Tibial artery (tissue), 4 donors: Measurements from ENCODE around the gene CASZ1.

Source experiments
- DNase-seq, 2 donors: peaks; one replicate each; pipeline ENCODE4 v3.0.0-alpha.2; 2019
- H3K27ac ChIP-seq, 2 donors: fragments of 200-600 bp; sonication (generic) in 1 of 2; 1 replicate in 1 of 2; 2 replicates in 1 of 2; pipeline ENCODE4 v1.5.1; 2018 to 2019; ENCODE audit warnings: mild to moderate bottlenecking in 1 of 2
- H3K27me3 ChIP-seq, 2 donors: fragments of 200-600 bp; sonication (generic) in 1 of 2; one replicate each; pipeline versions ENCODE4 v1.5.1 to v1.6.0; 2016 to 2019
- H3K36me3 ChIP-seq, 3 donors: fragments of 200-600 bp; sonication (generic) in 2 of 3; one replicate each; pipeline ENCODE4 v1.5.1; 2016 to 2019; ENCODE audit warnings: mild to moderate bottlenecking in 2 of 3
- H3K4me1 ChIP-seq, 4 donors: fragments of 200-600 bp; sonication (generic) in 2 of 4; 1 replicate in 3 of 4; 2 replicates in 1 of 4; pipeline ENCODE4 v1.5.1; 2016 to 2019
- H3K4me3 ChIP-seq, 2 donors: fragments of 200-600 bp; sonication (generic) in 1 of 2; 1 replicate in 1 of 2; 2 replicates in 1 of 2; pipeline ENCODE4 v1.5.1; 2018 to 2019; ENCODE audit warnings: mild to moderate bottlenecking in 2 of 2
- H3K9me3 ChIP-seq, 3 donors: fragments of 200-600 bp; sonication (generic) in 1 of 3; one replicate each; pipeline ENCODE4 v1.5.1; 2016 to 2019
- intact Hi-C: fragments of 100-400 bp; cut with DNase I; formaldehyde crosslinking; loops from one replicate; pipeline ENCODE4 v1.15.0; 2023; ENCODE audit warnings: low total_unique reads
- TF ChIP-seq, protein P1 (sequence below), 2 experiments: fragments of 200-600 bp in 1 of 2; fragments of 450-650 bp in 1 of 2; IDR thresholded peaks; one replicate each; pipeline ENCODE4 v1.5.1; 2017 to 2019; ENCODE audit warnings: antibody characterized with exemption in 2 of 2, mild to moderate bottlenecking in 1 of 2, moderate library complexity in 1 of 2

Gene CASZ1

DNA sequence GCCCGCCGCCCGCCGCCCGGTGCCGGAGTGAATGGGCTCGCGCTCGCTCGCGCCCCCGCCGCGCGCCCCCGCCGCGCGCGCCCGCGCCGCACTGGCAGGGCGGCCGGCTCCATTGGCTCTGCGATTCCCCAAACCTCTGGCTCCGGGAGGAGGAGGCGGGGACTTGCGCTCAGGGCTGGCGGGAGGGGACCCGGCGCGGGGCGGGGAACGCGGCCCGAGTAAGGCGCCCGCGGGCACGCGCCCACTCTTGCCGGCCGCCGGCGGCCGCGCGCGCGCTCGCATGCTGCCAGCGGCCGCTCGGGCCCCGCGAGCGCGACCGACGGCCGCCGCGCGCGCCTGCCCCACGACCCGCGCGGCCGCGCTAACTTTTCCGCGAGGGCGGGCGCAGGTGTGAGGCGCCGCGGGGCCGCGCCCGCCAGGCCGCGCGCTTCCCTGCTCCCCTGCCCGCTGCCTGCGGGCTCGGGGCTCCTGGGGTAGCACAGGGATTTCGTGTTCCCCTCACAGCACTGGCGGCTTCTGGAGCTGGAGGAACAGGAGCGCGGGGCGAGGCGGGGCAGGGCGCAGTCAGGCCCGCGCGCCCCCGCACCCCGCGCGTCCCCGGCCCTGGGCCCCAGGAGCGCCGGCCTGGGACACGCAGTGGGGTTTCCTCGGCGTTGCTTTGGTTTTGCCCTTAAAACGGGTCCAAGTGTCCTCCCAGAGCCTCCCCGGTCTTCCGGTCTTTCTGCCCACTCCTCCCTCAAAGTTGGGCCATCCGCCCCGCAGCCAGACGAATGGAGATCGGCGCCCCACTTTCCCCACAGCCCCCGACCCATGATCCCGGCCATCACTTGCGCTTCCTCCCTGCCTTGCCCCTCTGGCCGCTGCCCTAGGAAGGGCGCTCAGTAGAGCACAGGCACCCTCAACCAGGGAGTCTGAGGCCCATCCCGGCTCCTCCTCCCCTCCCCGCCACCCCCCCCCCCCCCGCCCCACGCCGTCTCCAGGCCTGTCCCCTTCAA lies 101.5 kb downstream of the CASZ1 start:
- Histone ChIP-seq H3K9me3 (no peaks in the 10 kb centered on the region), H3K27ac (peak overlapping the region; percentile 80 to 87), H3K36me3 (no peaks in the 10 kb centered on the region), H3K27me3 (no peaks in the 10 kb centered on the region), H3K4me1 (peaks cover 0 to 56% (median 37%) of the 10 kb centered on the region in 4 donors), H3K4me3 (peak overlapping the region; percentile 71 to 93)
- peak; percentile 87 to 96 for DNase-seq
- intact Hi-C loops, result loop anchor here (5.0 kb wide), 1 partner anchor 58 kb away; no protein-coding TSS in a partner anchor
- TF ChIP-seq, protein P1, sequence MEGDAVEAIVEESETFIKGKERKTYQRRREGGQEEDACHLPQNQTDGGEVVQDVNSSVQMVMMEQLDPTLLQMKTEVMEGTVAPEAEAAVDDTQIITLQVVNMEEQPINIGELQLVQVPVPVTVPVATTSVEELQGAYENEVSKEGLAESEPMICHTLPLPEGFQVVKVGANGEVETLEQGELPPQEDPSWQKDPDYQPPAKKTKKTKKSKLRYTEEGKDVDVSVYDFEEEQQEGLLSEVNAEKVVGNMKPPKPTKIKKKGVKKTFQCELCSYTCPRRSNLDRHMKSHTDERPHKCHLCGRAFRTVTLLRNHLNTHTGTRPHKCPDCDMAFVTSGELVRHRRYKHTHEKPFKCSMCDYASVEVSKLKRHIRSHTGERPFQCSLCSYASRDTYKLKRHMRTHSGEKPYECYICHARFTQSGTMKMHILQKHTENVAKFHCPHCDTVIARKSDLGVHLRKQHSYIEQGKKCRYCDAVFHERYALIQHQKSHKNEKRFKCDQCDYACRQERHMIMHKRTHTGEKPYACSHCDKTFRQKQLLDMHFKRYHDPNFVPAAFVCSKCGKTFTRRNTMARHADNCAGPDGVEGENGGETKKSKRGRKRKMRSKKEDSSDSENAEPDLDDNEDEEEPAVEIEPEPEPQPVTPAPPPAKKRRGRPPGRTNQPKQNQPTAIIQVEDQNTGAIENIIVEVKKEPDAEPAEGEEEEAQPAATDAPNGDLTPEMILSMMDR (IDR thresholded peaks at IDR 0.05), result no peak

DNA sequence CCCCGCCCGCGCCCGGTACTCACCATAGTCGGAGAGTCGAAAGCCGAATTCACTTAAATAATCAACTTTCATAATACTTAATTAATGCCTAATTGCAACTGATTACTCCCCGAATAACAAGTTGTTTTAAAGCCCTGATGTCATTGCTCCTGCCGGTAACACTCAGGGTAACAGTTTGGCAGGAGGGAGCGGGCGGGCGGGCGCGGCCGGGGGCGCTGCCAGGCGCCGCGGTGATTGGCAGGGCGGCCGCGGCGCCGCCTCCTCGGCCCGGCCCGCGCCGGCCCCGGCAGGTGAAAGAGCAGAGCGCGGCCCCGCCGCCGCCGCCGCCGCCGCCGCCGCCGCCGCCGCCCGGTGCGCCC lies 102.2 kb downstream of the CASZ1 start:
- peak overlapping the region; percentile 82 to 88 for H3K27ac ChIP-seq

DNA sequence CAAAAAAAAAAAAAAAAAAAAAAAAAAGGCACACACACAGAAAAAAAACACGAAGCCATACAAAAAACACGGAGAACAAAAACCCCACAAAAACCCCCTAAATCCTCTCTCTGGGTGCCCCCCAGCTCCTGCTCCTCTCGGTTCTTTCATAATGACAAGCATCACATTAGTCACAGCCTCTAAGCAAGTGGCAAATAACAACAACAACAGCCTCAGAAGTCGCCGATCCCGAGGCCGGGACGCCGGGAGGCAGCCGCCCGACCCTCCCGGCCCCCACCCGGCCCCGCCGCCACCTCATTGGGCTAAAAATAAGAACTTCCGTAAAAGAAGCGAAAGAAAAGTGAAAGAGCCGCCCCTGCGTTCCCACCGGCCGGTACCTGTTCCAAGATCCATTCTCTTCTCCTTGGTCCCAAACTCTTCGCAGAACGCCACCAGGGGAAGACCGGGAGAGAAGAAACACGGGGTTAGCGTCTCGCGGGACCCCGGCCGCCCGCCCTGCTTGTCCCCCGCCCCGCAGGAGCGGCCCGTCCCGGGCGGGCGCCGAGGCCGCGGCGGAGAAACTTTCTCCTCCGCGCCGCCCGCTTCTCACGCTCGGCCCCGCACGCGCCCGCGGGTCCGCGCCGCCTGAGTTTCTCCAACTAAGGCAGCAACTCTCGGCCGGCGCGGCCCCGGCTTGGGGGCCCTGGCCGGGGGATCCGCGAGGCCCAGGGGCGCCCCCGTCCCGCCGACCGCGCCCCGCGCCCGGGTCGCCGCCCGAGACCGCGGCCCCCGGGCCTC lies 102.8 kb downstream of the CASZ1 start:
- peaks cover 0 to 68% (median 49%) of the 10 kb centered on the region in 4 donors for H3K4me1 ChIP-seq
- H3K9me3 ChIP-seq, result no peaks in the 10 kb centered on the region
- TF ChIP-seq, protein P1 (IDR thresholded peaks at IDR 0.05), result no peak
- peak overlapping the region; percentile 82 to 88 for H3K27ac ChIP-seq
- no peaks in the 10 kb centered on the region for H3K27me3 ChIP-seq
- intact Hi-C loops, result loop anchor here (5.0 kb wide), 1 partner anchor 56 kb away; no protein-coding TSS in a partner anchor
- no peaks in the 10 kb centered on the region for H3K36me3 ChIP-seq
- peak overlapping the region; percentile 80 to 93 for H3K4me3 ChIP-seq
- DNase-seq, result no peak

More for the DNA sequence above, 102.2 kb downstream of the CASZ1 start:
- Histone ChIP-seq H3K9me3 (no peaks in the 10 kb centered on the region), H3K4me3 (peak overlapping the region; percentile 80 to 93), H3K36me3 (no peaks in the 10 kb centered on the region), H3K4me1 (peaks cover 0 to 62% (median 43%) of the 10 kb centered on the region in 4 donors), H3K27me3 (no peaks in the 10 kb centered on the region)
- intact Hi-C loops, result loop anchor here (5.0 kb wide), 1 partner anchor 57 kb away; no protein-coding TSS in a partner anchor
- TF ChIP-seq, protein P1 (IDR thresholded peaks at IDR 0.05), result no peak
- no peak for DNase-seq

DNA sequence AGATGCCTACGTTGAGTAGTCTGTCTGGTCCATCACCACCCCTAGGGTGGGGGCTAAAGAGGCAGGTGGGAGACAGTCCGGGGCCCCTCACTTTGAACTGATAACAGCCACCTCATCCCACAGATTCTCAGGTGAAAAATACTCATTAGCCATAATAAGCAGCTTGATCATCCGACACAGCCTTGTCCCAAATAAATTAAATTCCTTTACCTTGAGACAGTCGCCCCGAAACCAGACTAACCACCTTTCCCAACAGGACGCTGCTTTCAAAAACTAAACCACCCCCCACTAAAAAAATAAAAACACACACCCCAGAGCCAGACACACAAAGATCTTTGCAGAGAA lies 103.3 kb downstream of the CASZ1 start:
- peaks cover 0 to 74% (median 55%) of the 10 kb centered on the region in 4 donors for H3K4me1 ChIP-seq
- no peaks in the 10 kb centered on the region for H3K9me3 ChIP-seq
- TF ChIP-seq, protein P1 (IDR thresholded peaks at IDR 0.05), result no peak
- intact Hi-C loops, result loop anchor here (5.0 kb wide), 1 partner anchor 56 kb away; no protein-coding TSS in a partner anchor
- H3K27me3 ChIP-seq, result no peaks in the 10 kb centered on the region
- DNase-seq, result no peak
- H3K36me3 ChIP-seq, result no peaks in the 10 kb centered on the region
- H3K4me3 ChIP-seq, result peak overlapping the region; percentile 80 to 93
- H3K27ac ChIP-seq, result peak overlapping the region; percentile 82 to 88

DNA sequence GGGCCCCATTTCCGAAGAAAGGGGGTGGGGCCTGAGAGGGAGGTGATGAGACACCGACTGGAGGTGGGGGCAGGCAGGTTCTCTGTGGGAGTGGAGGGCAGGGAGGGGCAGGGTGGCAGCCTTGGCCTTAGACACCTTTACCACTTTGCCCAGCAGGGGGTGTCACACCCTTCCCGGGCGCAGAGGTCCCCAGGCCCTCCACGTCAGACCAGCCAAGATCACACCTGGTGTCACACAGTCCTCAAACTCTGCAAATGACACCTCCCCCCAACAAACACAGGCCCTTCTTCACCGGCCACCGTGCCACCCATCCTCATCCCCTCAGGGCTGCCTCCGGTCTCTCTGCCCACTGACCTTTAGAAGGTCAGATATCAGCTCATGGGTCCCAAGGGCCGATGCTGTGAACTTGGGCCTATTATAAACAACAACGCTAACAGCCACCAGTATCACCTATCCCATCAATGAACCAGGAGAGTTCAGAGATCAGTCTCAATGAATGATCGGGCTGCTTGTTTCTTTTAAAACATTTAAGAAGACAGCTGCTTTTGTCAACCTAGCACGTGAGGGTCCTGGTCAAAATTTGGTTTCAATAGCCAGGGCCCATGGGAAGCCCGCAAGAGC lies 103.9 kb downstream of the CASZ1 start:
- no peaks in the 10 kb centered on the region for H3K27me3 ChIP-seq
- H3K9me3 ChIP-seq, result no peaks in the 10 kb centered on the region
- peak overlapping the region; percentile 26 to 88 for H3K27ac ChIP-seq
- TF ChIP-seq, protein P1 (IDR thresholded peaks at IDR 0.05), result no peak
- intact Hi-C loops, result loop anchor here (5.0 kb wide), 1 partner anchor 55 kb away; no protein-coding TSS in a partner anchor
- no peak for DNase-seq
- H3K4me1 ChIP-seq, result peaks cover 0 to 80% (median 61%) of the 10 kb centered on the region in 4 donors
- H3K36me3 ChIP-seq, result no peaks in the 10 kb centered on the region
- peak overlapping the region; percentile 80 to 93 for H3K4me3 ChIP-seq
